HG02938 (cell line): ENCODE results near the gene CAPSL.
A peak's percentile ranks its signal among the peaks of the same experiment; 100 is the strongest.
"Not testable (repeated sequence)": the region's sequence is repeated elsewhere in the genome, so short reads cannot be mapped to it uniquely, and the experiment has no call there.

Experiments
- ATAC-seq: cut with Tn5 transposase; IDR thresholded peaks from one replicate; pipeline ENCODE4 v1.9.1; 2021; ENCODE audit warnings: mild to moderate bottlenecking, moderate library complexity; ENCODE audit not compliant: unreplicated experiment

CAPSL gene

DNA sequence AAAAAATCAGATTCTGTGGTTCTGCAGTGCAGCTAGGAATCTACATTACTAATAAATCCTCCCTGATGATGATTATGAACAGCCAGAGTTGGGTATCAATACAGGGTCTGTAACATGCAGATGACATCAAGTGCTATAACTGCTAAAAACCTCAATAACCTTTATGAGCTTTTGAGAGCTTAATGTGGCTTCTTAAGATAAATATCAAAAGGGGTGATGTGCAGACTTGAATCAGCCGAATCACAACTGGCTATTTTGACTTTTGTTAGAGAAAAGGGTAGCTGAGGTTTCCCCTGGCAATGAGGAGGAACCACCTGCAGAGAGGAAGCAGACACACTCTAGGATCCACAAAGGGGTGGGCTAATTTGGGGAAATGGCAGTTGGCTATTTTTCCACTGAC lies 30.2 kb downstream of the CAPSL start:
- ATAC-seq, result no peak

GRCh38 chr5:35904443-35905132 lies 33.8 kb downstream of the CAPSL start:
- ATAC-seq, result peak; percentile 79

- ATAC-seq, result no peak
These were observed 34.7 kb downstream of the CAPSL start for GRCh38 chr5:35903631-35904203.

DNA sequence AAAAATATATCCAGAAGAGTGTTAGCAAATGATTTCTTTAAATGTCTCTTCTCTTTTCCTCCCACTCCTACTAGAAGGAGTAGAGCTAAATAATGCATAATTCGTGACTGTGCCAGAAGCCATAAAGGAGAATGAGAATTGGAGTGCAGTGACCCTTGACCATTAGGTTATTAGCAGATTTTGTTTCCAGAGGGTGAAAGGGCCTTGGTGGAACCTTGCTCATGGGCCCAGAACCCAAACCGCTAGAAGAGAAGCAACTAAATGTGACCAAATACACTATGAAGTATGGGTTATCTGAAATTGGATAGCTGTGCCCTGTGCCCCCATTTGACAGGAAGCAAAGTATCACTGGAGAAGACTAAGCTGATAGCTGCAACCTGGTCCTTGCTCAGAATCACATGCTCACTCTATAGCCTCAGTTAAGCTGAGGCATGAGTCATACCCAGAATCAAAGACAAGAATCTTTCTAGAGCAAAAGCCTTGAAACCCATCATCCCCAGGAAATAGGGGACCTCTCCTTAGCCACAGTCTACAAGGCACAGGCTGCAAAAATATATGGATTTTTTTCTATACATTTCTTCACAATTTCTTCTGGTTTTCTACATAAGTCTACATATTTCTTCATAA lies 36.3 kb downstream of the CAPSL start:
- ATAC-seq, result peak; percentile 46

DNA sequence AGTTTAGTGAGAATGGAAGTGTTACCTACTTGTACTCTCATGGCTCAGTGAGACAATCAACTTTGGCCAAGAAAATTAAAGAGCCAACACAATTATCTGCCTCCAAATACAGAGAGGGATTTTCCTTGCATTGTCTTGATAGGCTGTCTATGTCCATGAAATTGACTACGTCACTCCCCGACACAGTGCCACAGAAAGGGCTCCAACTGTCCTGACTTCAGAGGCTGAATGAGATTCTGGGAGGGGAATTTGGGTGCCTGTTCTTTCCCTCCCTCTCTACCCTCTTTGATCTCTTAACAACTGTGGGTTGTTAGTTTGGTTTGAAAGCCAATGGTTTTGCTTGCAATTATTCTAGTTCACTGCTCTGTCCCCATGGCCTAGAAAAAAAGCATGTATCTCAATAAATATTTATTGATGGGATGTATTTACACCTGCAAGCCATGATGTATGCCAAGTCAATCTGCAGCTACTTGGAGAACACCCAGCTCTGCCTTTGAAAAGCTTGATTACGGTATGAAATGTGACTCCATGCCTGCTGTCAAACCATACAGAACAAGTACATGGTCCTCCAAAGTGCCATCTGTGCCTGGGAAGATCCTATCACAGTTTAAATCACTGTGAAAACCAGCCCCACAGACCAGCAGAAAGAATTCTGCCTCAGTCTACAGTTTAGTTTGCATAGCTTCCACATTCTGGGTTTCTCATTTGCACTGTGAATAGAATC lies 37.3 kb downstream of the CAPSL start:
- ATAC-seq, result no peak

DNA sequence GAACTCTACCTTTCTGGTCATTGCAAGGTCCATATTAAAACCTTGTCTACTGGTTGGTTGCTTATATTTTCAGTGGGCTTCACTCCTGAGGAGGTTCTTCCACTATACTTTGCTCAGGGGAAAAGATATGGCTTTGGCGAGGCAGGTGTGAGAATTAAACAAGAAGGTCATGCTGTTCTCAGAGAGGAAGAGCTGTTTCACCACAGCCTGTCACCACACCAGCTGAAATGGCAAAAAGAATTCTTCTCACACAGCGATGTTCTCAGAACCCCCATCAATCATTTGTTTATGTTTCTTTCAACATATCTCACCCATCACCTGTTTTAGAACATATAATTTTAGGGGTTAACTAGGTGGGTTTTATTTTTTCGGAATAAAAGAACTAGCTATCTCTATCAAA lies 38.6 kb downstream of the CAPSL start:
- no peak for ATAC-seq

DNA sequence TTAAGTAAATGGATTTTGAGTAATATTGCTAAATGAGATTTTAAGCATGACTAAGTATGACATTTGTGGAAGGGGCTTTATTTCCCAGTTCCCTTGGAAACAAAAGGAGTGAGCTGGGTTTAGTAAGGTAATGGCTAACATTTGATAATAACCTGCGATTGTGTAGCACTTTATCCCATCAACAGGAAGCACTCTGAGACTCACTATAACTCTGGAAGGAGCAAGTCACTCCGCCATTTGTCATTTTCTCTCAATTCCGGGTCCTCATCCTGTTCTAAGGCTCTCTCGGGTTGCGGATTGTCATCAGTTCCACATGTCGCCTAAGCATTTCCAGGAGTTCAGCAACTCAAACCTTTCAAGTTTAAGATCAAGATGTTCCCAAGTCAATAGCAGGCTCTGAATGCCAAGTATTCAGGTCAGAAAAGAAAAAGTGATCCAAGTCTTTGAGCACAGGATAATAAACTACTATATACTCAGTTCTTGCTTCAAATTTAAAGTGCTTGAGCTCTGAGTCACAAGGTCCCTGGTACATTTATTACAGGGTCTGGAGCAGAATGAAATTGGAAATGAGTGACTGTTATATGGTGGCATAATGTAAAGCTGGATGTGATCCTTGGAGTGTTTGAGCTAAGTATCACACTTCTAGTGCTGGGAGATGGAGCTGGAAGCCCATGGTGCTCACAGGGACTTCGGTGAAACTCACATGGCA lies 39.3 kb downstream of the CAPSL start:
- no peak for ATAC-seq

GRCh38 chr5:35894131-35894530 lies 44.3 kb downstream of the CAPSL start:
- no peak for ATAC-seq

GRCh38 chr5:35892799-35893198 lies 45.6 kb downstream of the CAPSL start:
- ATAC-seq, result not testable (repeated sequence)

DNA sequence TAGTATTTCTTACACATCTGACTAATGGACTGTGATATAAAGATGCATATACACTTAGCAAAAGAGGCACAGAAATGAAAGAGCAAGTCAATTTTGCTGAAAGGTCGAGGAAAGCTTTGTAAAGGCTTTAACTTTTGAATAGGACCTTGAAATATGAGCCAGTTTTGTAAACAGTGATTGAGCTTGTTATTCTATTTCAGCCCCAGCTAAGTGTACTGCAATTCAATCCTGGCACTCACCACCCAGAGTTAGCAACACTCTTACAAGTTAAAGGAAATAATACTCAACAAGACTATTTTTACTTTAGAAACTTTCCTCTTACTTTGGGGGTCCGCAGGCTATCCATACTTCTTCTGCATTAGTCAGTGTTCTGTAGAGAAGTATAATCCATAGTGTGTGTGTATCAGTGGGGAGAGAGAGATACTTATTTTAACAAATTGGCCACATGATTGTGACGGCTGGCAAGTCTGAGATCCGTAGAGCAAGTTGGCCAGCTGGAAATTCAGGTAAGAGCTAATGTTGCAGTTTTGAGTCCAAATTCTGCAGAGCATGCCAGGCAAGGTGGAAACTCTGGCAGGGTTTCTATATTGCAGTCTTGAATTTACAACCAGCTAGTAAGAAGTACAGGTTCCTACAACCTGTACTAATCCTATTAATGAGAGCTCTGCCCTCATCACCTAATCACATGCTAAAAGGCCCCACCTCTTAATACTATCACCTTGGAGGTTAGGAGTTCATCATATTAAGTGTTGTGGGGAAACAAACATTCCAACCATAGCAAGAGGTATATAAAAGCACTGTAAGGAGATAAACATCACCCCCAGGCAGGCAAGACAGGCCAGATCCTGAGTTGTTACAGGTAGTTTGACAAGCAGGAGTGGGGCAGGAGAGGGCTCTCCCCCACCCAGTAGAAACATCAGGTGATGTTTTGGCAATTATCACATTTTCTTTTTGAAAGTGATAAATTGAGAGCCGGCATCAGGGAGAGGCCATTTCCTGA lies 48.1 kb downstream of the CAPSL start:
- no peak for ATAC-seq

DNA sequence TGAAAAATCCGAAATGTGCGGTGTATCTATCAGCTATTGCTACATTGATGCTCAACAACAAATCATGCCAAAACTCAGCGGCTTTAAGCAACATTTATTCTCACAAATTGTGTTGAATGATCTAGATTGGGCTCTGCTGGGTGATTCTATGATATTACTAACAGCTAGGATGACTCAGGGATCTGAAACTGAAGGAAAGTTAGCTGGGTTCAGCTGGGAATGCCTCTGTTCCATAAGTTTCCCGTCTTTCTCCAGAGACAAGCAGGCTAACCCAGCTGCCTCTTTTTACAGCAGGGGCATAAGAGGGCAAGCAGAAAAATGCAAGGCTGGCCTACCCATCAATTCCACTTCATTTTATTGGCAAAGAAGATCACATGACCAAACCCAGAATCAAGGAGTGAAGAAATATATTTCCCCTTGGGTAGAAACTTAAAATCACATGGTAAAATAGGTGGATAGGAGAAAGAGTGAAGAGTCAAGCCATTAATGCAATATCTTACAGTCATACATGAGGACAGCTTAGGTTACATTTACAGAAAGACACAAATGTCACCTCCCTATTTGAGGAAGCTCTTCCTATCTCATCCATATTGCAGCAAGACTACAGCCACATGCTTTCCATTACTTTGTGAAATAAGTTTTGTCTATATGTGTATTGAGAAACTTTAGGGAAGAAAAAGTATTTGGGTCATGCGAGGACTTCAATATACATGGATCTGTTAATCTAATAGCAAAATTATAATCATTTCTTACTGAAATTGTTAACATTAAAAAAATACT lies 50.9 kb downstream of the CAPSL start:
- ATAC-seq, result no peak

DNA sequence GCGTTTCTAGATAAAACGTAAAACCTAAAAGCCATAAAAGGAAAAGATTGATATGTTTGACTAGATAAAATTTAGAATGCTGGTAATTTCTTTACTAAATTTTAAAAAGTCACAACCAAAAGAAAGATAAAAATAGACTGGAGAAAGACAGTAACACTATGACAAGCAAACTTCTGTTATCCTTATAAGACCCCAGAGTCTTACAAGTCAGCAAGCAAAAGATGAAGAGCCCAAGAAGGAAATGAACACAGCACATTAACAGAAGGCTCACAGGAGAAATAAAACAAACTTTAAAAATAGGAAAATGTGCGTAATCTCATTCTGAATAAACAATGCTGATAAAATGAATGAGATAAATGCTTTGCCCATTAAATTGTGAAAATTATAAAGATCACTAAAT lies 52.0 kb downstream of the CAPSL start:
- no peak for ATAC-seq

GRCh38 chr5:35884773-35885172 lies 53.6 kb downstream of the CAPSL start:
- ATAC-seq, result no peak

GRCh38 chr5:35884191-35884769 lies 54.1 kb downstream of the CAPSL start:
- no peak for ATAC-seq

- no peak for ATAC-seq
These were observed 56.7 kb downstream of the CAPSL start for GRCh38 chr5:35881758-35882157.

DNA sequence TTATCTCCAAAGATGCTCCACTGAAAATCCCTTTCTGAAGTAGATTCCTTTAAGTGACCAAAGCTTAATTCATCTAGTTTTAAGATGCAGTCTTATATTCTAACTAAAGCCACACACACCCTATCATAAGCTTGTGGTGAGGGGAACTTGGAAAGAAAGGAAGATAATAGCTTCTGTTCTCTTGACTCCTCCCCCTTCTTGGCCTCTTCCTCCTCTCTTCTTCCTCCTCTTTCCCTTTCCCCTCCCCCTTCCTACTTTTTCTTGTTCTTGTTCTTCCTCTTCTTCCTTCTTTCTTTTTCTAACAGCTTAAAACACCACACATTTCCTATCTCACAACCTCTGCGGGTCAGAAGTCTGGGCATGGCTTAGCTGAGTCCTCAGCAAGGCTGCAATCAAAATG lies 58.3 kb downstream of the CAPSL start:
- ATAC-seq, result no peak

DNA sequence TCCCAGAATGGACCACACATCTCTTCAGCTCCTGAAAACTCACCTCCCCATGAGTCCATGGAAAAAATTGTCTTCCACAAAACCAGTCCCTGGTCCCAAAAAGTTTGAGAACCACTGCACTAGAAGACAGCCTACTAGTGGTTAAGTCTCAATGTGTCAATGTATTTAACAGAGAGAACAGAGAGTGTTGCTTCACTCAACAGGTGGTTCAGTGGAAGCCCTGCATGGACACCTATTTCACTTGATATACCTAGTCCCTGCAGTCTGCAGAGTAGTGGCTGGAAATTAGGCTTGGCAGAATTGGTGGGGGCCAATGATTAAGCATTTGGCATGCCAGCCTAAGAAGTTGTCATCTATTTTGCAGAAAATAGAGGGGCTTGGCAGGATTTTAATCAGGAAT lies 58.8 kb downstream of the CAPSL start:
- ATAC-seq, result no peak

GRCh38 chr5:35879096-35879495 lies 59.3 kb downstream of the CAPSL start:
- ATAC-seq, result no peak

GRCh38 chr5:35878079-35878478 lies 60.3 kb downstream of the CAPSL start:
- ATAC-seq, result no peak
